Stimulated activated CD4-positive, alpha-beta T cell treated with anti-CD3 and anti-CD28 coated beads, Interleukin-4, amount 100 ng/mL, for 4 hours (primary cell): Measurements from ENCODE around the gene USP9Y.
"Not testable (repeated sequence)": the region's sequence is repeated elsewhere in the genome, so short reads cannot be mapped to it uniquely, and the experiment has no call there.

Experiments used
- DNase-seq, 2 experiments: peaks; one replicate each; pipeline ENCODE4 v3.0.0-alpha.2; 2020

USP9Y gene

GRCh38 chrY:12701181-12701695 lies at the start of gene USP9Y:
USP9Y (plus strand) TSS chrY:12701231; CDS start chrY:12709448, 8,217 bp downstream.
- DNase-seq: no peak

- DNase-seq: no peak
These were observed 49.4 kb upstream of the USP9Y start for GRCh38 chrY:12651621-12652036.

- DNase-seq: peak; percentile 70 to 78
These were observed 39.0 kb upstream of the USP9Y start for GRCh38 chrY:12661745-12662681.

- DNase-seq: peak; percentile 14 to 23
These were observed 38.1 kb upstream of the USP9Y start for GRCh38 chrY:12662745-12663591.

- not testable (repeated sequence) for DNase-seq
These were observed 37.2 kb upstream of the USP9Y start for GRCh38 chrY:12663845-12664244.

GRCh38 chrY:12678111-12678510 lies 22.9 kb upstream of the USP9Y start:
- DNase-seq: no peak

- DNase-seq: no peak
These were observed 19.5 kb upstream of the USP9Y start for GRCh38 chrY:12681535-12681934.

GRCh38 chrY:12688337-12688736 lies 12.7 kb upstream of the USP9Y start:
- no peak for DNase-seq

- no peak for DNase-seq
These were observed 944 bp upstream of the USP9Y start for GRCh38 chrY:12700087-12700486.

GRCh38 chrY:12702174-12702573 lies 1.1 kb downstream of the USP9Y start:
- no peak for DNase-seq

- no peak for DNase-seq
These were observed 9.4 kb downstream of the USP9Y start for GRCh38 chrY:12710460-12710859.

GRCh38 chrY:12715376-12715775 lies 14.3 kb downstream of the USP9Y start:
- no peak for DNase-seq

- DNase-seq: no peak
These were observed 28.7 kb downstream of the USP9Y start for GRCh38 chrY:12729746-12730145.

- DNase-seq: peak; percentile 16 to 17
These were observed 32.6 kb downstream of the USP9Y start for GRCh38 chrY:12733625-12734024.

- DNase-seq: no peak
These were observed 33.0 kb downstream of the USP9Y start for GRCh38 chrY:12734051-12734450.

GRCh38 chrY:12741414-12741813 lies 40.4 kb downstream of the USP9Y start:
- no peak for DNase-seq

- no peak for DNase-seq
These were observed 41.7 kb downstream of the USP9Y start for GRCh38 chrY:12742725-12743124.

- DNase-seq: no peak
These were observed 43.1 kb downstream of the USP9Y start for GRCh38 chrY:12744091-12744490.

- DNase-seq: no peak
These were observed 48.3 kb downstream of the USP9Y start for GRCh38 chrY:12749293-12749692.

- DNase-seq: no peak
These were observed 51.8 kb downstream of the USP9Y start for GRCh38 chrY:12752856-12753255.

- no peak for DNase-seq
These were observed 55.0 kb downstream of the USP9Y start for GRCh38 chrY:12756021-12756420.

- DNase-seq: no peak
These were observed 64.9 kb downstream of the USP9Y start for GRCh38 chrY:12765976-12766375.

GRCh38 chrY:12784521-12784920 lies 83.5 kb downstream of the USP9Y start:
- DNase-seq: no peak
